Measurements from ENCODE around the gene OSBPL3.

OSBPL3 gene

DNA sequence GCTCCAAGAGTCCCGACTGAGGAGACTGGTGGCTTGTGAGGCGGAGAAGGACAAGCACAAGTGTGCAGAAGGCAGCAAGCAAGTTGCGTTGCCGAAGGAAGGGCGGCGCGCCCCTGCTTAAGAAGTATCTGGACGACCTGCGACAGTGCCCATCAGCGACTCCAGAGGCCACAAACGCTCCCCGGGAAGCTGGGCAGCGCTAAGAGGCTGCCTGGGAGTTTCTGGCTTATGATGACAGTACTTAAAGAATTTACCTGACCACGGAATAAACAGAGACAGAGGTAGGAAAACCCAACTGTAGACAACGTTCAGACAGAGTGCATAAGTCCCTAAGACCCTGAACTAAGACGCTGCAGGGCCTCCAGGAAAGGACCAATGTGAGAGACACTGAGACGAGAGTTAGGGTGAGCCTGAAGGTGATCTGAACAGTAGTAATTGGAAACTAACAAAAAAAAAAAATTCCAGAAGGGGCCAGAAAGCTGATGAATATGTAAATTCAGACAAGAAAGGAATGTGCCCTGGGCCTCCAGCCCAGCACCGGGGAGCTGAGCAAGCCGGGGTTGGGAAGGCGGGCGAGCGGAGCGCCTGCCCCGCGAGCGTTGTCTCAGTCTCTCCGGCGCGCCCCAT, 1.0 kb downstream of the OSBPL3 start:
- peak; percentile 10 for DNase-seq

DNA sequence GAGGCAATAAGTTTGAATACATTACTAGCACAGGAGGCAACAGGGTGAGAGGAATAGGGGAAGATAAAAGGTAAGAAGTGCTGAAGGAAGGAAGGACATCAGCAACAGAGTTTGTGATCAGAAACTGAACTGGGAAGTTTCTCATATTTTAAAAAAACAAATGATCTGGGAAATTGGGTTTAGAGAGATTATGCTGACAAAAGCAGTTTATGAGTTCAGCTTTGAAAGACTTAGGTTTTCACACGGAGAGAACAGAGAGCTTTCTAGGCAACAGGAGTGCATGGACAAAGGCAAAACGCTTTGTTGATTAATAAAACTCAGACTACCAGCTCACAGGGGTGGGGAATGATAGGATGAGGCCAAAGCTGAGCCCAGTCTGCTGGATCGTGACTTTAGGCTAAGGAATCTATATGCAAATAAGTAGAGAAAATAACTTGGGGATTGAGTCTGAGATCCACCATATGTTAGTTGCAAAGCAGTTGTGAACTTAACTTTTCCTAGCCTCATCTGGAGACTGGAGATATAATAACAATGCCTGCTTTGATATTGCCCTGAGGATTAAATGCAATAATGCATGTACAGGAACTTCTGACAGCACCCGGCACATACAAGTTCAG, 4.2 kb downstream of the OSBPL3 start:
- no peak for DNase-seq

DNA sequence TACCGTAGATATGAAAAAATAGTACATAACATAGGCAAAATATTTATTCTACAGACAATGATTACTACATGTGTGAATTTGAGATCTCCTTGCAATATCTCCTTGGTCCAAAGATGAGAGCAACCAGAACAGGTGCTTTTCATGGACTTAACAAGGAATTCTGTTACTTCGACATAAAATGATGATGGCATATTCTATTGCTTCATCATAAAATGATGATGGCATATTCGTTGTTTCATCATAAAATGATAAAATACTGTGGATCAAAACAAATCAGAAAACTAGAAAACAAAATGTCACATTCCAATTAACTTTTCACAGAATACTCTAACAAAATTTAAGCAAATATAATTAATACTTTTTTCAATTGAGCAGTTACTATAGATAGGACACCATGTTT, 4.8 kb downstream of the OSBPL3 start:
- DNase-seq = no peak

DNA sequence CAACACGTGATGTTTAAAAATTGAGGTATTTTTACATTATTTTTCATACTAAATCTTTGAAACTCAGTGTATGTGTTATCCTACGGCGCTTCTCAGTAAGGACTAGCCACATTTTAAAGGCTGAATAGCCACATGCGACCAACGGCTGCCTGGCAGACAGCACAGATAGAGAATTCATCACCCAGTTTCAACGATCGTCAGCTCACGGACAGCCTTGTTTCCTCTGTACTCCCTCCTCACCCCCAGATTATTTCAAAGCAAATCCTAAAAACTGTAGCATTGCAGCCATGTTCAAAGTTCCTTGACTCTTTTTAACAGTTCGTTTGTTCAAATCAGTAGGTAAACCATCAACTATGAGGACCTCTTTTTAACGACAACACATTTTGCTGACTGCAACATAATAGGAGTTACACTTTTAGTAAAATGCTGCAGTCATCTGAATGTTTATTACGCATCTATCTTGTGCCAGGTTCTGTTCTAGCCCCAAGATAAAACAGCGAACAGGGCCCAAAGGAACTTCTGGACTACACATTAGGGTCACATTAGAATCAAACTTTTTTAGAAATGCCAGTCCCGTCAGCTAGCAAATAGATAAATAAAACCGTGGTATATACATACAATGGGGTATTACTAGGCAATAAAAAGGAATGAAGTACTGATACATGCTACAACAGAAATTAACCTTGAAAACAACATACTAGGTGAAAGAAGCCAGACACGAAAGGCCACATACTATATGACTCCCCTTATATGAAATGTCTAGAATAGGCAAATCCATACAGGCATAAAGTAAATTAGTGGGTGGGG, 5.7 kb downstream of the OSBPL3 start:
- no peak for DNase-seq

- no peak for DNase-seq
These were observed 7.0 kb downstream of the OSBPL3 start for GRCh38 chr7:24972991-24973390.

GRCh38 chr7:24972166-24972477, 7.9 kb downstream of the OSBPL3 start:
- DNase-seq = no peak

DNA sequence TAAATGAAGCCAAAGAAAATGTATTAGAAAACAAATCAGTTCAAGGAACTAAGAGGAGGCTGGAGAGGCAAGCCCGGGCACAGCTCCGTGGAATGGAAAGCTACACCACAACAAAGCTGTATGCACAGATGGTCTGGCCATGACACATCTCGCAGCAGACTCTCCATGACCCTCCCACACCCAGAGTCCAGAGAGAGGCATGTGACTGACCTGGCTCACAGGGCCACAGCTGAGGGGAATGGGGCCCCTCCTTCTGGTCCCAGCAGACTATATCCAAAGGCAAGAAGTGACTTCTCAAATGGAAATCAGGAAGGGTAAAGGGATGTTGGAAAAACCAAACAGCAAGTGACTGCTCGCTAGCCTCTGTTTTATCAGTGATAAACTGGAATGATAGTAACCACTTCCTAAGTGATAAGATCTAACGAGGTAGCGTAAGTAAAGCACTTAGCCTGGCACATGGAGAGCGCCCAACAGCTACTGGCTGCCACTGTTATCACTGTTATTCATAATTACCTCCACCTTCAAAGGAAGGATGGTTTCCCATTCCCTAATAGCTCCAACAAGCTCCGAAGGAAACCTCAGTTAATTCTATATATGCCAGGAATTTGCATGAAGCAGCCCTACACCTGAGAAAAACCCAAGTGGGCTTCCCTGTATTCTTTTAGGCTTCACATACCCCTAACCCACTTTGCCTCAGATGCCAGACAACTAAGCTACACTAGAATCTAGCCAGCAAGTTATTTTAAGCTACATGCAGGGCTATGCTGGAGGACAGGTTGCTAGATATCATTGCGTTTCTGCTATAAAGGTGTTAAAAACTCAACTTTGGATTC, 8.4 kb downstream of the OSBPL3 start:
- DNase-seq = no peak

DNA sequence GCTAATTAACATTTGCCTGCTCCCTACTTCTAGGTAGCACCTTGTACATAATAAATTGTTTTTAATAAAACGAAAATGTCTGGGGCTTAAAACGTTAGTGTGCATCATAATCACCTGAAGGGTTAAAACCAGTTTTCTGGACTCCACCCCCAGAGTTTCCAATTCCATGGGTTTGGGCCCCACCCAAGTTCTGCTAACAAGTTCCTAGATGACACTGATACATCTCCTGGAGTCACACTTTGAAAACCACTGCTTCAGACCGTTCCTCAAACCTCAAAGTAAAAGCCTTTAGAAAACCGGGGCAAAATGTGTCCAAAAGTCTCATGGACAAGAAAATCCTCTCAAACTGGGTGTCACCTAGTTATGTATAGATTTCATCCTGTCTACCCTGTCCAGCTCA, 9.3 kb downstream of the OSBPL3 start:
- DNase-seq = no peak

DNA sequence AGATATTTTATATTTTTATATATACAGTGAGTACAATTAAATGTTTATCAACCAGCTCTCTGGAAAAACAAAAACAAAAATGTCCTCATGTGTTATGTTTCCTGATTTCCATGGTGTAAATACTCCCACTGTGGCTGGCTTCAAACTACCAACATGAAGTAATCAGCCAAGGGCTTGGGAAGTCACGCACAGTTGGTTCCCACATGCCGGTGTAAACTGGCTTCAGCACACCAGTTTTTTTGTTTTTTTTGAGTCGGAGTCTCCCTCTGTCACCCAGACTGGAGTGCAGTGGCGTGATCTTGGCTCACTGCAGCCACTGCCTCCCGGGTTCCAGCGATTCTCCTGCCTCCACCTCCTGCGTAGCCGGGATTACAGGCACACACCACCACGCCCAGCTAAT, 11.8 kb downstream of the OSBPL3 start:
- DNase-seq = no peak

DNA sequence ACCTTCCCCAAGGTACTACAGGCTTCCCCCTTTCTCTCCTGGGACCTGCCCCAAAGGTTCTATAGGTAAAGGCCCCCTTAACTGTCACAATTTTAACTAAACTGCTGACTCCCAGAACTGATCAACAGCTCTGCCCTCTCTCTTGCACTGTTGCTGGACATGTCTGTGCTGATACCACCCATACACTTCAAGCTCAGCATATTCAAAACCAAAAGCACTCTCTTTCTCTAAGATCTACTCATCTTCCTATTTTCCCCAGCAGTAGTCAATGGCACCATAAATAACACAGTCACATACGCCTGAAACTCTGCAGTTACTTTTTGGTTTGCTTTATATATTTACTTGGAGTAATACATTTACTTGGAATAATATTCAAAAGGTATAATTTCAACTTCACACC, 12.3 kb downstream of the OSBPL3 start:
- DNase-seq = no peak

DNA sequence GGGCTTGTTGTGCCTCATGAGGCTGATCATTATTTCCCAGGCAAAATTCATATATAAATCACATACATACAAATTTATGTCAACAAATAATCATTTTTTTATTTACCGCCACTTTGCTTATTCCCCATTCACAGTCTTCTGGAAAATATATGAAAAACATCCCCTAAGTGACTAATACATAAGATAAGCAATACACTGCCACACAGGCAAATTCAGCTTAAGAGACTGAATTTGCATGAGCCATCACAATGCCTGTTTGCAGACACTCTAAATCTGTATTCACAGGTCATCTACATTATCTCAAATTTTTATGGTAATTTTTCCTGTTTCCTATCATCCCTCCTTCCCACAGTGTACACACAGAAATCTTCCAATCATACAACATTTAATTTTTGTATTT, 13.2 kb downstream of the OSBPL3 start:
- DNase-seq = no peak

- DNase-seq = peak; percentile 2
These were observed 13.9 kb downstream of the OSBPL3 start for GRCh38 chr7:24965831-24966708.

- DNase-seq = no peak
These were observed 15.8 kb downstream of the OSBPL3 start for GRCh38 chr7:24964191-24964590.

- DNase-seq = peak; percentile 6
These were observed 16.8 kb downstream of the OSBPL3 start for GRCh38 chr7:24963218-24963617.

DNA sequence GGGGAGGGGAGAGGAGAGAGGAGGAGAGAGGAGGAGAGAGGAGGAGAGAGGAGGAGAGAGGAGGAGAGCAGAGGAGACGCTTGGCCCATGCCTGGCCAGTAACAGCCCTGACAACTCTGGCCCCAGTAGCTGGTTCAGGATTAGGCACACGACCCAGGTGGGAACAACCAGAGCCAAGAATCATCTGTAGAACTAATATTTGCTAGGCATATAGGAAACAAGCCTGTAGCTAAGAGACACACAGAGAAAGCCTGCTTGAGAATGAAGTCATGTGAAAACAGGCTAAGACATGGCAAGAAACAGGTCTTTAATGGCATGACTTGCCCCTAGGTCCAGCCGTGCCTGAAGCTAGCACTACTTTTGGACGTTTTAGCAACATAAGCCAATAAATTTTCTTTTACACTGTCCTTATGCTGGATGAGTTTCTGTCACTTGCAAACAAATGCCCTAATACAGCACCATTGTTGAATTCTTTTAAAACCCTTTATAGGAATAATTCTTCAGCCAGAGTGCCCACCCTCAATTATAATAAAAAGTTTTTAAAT, 17.5 kb downstream of the OSBPL3 start:
- DNase-seq = no peak

- no peak for DNase-seq
These were observed 20.1 kb downstream of the OSBPL3 start for GRCh38 chr7:24959735-24960485.

DNA sequence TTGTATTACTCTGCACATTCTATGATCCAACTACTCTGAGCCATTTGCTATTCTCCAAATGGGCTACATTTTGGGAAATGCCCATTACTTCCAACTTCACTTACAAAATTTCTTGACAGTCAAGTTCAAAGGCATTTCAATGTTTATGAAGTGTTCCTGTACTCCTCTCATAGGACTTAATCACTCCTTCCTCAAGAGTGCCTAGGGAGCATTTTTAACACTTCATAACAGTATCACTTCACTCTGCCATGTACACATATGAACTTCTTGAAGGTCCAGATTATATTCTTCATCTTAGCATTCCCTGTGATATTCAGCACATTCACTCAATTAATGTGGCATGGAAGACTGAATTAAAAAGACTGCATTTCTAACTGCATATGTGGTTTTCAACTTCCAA, 21.6 kb downstream of the OSBPL3 start:
- no peak for DNase-seq

- no peak for DNase-seq
These were observed 24.0 kb downstream of the OSBPL3 start for GRCh38 chr7:24956021-24956420.

DNA sequence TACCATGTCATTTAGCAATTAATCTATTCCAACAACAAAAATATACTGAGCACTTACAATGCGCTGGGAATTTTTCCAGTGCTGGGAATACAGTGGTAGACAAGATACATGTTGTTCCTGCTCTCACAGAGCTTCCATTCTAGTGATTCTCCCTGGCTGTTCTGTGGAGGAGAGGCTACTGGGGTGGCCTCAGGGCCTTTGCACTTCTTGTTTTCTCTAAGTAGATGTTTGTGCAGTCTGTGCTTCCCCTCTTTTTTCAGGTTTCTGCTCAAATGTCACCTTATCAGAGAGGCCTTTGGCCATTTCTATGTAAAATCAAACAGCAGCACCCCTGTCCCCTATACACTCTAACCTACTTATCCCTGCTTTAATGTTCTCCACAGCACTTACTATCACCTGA, 24.7 kb downstream of the OSBPL3 start:
- DNase-seq = no peak

GRCh38 chr7:24952464-24952863, 27.5 kb downstream of the OSBPL3 start:
- DNase-seq = no peak

DNA sequence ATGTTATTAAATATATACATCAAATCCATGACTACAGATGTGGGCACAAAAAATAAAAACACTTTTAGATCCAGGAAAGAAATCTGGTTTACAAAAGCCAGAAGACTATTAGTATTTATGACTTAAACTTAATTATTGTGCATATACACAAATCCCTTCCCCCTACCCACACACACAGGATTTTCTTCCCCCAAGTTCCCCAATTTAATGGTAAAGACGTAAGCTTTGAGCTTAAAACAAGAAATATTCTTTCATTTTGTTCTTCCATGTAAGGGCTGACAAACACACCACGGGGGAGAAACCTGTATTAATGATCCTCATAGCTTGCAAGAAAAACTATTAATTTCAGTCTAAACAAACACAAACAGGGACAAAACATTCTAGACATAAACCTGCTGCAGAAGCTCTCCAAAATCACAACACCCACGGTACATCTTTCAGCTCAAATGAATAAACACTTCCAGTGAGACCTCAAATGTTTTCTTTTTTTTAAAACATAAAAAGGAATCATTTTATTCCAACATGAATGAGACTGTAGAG, 28.5 kb downstream of the OSBPL3 start:
- no peak for DNase-seq
